ENCODE results near the gene MIEN1. TPM values are rescaled to one million over a fixed set of nuclear protein-coding genes. Genes with fewer than 3 reads are reported as not detected.
"Not testable (repeated sequence)": the region's sequence is repeated elsewhere in the genome, so short reads cannot be mapped to it uniquely, and the experiment has no call there.

MIEN1 gene
- total RNA-seq, 1 experiment from 2014 or later = 72.4 TPM

DNA sequence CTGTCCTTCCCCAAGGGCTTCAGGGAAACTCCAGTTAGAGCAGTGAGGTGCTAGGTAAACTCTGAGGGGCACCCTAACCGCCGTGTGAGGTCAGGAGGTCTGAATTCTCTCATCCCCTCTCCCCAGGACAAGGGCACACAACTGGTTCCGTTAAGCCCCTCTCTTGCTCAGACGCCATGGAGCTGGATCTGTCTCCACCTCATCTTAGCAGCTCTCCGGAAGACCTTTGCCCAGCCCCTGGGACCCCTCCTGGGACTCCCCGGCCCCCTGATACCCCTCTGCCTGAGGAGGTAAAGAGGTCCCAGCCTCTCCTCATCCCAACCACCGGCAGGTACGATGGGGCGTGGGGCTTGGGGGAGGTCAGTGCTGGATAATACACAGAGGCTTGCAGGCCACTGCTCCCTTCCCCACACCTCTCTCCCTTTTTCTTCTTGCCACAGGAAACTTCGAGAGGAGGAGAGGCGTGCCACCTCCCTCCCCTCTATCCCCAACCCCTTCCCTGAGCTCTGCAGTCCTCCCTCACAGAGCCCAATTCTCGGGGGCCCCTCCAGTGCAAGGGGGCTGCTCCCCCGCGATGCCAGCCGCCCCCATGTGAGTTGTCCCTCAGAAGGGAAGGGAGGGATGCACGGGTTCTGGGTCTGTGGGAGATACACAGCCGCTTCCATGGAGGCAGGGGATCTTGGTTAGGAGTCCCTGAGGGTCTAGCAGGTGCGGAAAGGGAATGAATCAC lies 12.0 kb upstream of the MIEN1 start:
- DNase-seq (ENCODE audit: extremely low read depth, low read depth) = no peak

DNA sequence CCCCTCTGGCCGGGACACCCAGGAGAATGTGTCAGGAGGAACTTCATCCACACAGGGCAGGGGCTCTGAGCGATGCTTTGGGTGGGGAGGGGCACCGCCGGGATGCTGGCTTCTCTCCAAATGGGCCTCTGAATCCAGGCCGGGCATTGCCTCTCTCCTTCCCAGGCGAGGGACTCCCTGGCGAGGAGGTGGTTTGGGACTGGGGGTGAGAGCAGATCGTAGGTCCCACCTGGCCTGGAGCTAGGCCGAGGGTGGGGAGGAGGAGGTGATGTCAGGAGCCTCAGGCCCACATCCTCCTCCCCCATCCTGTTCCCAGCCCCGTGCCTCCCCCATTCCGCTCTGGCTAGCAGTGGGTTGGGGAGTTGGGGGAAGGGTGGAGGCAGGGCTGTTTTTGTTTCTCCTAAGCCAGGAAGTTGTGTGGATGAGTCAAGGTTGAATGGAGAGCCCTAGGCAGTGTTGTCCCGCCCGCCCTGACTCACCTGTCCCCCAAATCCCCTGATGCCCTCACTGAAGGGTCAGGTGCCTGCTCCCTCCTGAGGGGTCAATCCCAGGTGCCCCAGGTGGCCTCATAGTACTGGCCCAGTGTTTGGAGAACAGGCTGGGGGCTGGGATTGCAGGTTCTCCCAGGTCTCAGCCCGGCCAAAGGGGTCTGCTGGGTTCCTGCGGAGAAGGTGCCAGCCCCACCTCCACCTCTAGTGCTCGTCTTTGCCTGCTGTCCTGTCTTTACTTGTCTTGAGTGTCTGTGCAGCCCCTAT lies 10.2 kb upstream of the MIEN1 start:
- no peak for DNase-seq (ENCODE audit: extremely low read depth, low read depth)

DNA sequence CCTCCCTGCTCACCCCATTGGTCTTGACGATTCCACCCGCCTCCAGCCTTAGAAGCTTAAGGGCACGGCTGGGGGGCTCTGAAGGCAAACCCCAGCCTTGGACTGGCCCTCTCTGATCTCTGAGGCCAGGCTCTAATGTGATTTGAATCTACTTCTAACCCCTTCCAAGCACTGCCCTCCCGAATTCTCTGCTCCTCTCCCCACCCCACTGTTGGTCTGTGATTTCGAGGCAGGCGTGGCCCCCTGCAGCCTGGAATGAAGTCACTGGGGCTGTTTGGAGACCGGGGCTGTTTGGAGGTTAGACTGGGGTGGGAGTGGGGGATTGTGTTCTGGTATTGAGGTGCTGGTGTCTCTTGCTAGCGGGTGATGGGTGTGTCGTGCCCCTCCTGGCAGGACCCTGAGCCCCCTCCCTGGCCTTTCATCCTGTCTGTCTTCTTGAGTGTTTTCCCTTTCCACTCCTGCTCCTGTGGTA lies 9.6 kb upstream of the MIEN1 start:
- no peak for DNase-seq (ENCODE audit: extremely low read depth, low read depth)

DNA sequence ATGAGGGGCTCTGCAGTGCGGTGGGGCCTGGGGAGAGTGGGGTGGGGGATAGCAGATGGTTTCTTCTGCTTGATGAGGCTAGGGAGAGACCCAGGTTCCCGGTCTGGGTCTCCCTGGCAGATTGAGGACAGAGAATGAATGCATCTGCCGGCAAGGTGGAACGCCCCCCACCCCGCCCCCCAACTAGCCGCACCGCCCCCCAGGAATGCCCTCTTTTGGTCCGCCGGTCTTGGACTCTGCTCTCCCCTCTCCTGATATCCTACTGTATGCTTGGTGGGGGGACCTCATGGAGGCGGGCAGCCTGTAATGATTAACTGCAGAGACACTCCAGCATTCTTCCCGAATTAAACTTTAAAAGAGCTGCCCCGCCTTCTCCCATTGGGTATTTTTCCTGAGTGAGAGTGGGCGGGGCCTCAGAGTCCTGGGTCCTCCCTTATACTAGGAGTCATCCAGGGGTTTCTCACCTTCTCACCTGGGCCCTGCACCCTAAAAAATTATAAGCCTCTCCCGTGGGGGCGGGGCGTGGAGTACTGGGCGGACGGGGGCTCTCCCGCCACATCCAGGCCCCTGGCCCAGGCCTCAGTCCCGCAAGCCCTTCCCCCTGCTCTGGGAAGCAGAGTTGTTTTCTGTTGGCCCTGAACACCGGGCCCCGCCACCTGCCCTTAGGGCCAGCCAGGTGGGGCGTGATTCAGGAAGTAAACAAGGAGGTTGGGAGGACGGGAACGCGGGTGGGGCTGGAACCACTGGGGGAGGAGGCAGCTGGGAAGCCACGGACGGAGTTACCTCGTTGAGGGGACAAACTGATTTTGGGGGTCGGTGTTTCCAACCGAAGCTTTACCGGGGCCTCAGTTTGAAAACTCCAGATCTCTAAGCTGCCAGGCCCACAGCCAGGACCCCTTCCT lies 8.9 kb upstream of the MIEN1 start:
- no peak for DNase-seq (ENCODE audit: extremely low read depth, low read depth)

DNA sequence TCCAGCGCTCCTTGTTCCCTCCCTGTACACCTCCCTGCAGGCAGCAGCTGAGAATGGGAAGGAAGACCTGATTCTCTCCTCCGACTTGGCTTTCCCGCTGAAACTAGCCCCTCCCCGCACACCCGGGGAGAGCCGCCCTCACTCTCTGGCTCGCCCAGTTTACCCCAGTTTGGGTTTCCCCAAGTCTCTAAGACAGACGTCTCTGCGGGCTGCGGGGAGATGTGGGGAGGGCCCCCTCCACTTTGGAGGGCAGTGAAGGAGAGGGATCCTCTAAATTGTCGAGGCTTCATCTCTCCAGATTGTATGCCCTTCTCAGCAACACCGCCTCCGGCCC lies 8.2 kb upstream of the MIEN1 start:
- no peak for DNase-seq (ENCODE audit: extremely low read depth, low read depth)

DNA sequence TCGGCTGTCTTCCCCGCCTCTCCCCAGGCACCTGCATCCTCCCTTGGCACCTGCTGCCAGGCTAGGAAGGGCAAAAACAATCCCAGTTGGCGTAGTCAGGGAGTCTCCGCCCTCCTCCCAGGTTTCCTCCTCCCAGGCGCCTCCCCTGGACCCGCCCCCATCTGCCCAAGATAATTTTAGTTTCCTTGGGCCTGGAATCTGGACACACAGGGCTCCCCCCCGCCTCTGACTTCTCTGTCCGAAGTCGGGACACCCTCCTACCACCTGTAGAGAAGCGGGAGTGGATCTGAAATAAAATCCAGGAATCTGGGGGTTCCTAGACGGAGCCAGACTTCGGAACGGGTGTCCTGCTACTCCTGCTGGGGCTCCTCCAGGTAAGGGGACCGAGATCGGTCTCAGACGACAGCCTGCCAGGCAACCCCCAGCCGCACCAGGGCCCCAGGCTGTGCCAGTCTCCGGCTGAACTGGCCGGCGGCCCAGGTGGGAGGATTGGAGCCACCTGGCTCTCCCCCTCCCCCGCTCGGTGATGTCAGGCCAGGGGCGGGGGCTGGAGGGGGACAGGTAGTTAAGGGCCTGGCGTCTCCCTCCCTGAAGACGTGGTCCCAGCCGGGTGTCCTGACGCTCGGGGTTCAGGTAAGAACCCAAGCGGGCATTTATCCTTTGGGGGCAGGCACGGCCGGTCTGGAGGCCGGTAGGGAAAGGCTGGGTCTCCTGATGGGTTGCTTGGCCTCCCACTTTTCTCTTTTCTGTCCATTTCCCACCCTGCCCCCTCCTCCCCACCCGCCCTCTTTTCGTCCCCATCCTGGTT lies 7.6 kb upstream of the MIEN1 start, which contains the start of gene GRB7:
Gene GRB7, plus strand, starts transcription at position 179 of the 808 bp plus-strand sequence. CDS start 4,364 bp downstream, outside the sequence.
- DNase-seq (ENCODE audit: extremely low read depth, low read depth) = no peak

DNA sequence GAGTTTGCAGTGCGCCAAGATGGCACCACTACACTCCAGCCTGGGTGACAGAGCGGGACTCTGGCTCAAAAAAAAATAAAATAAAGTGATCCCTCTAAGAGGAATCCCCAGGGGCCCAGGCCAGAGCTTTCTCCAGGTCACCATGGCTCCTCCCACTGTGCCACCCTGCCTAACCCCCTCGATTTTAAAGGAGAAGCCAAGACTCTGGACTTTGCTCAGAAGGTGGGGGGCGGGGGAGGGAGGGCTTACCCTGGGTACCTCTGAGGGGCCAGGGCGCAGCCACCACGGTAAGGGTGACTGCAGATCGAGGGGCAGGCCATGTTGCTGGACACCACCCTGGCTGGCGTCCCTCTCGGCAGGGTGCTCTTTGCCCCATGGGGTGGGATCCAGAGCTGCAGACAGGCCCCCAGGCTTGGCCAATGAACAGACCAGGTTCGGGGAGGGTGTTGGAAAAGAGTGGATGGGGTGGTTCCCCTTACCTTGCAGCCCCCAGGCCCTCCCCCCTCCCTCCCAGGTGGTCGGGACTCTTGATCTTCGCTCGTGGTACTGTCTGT lies 7.0 kb upstream of the MIEN1 start:
- no peak for DNase-seq (ENCODE audit: extremely low read depth, low read depth)

DNA sequence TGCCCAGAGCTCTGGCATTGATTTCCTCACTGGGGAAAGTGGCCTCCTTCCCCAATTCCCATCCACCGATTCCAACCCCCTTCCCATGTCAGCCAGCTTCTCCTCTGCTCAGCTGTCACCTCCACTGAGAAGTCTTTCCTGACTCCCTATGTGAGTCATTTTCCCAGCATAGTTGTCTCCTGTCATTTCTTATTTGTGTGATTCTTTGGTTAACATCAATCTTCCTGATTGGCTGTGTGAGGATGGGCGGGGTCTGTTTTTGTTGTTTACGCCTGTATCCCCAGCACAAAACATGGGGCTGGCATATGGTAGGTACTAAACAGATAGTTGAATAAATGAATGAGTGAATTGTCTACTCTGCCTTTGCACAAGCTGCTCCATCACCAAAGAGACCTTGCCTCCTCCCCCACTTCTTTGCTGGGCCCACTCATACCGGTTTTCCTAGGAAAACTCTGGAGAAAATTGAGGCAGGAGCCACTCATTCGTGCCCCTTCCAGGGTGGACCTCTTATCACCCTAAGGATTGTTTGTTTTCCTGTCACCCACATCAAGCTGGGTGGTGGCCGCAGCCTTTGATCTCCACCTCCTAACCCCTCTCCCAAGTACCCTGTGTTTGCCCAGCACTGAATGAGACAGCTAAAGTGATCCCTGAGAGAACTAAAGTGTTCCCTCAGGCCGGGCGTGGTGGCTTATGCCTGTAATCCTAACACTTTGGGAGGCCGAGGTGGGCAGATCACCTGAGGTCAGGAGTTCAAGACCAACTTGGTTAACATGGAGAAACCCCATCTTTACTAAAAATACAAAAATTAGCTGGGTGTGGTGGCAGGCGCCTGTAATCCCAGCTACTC lies 6.2 kb upstream of the MIEN1 start:
- no peak for DNase-seq (ENCODE audit: extremely low read depth, low read depth)

DNA sequence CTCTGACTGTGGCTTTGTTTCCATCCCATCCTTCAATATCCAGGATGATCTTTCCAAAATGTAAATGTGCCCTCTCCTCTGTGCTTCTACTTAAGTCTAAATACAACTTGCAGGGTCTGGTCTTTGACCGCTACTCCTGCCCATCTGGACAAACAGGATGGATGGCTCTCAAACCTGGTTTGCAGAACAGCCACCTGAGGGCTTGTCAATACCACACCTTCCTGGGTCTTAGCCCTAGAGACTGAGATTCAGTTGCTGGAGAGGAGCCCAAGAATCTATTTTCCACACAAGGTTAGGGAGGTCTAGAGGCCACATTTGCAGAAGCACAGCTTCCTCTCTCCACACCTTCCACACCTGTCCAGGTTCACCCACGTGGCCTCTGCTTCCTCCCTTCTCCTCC lies 5.5 kb upstream of the MIEN1 start:
- no peak for DNase-seq (ENCODE audit: extremely low read depth, low read depth)

DNA sequence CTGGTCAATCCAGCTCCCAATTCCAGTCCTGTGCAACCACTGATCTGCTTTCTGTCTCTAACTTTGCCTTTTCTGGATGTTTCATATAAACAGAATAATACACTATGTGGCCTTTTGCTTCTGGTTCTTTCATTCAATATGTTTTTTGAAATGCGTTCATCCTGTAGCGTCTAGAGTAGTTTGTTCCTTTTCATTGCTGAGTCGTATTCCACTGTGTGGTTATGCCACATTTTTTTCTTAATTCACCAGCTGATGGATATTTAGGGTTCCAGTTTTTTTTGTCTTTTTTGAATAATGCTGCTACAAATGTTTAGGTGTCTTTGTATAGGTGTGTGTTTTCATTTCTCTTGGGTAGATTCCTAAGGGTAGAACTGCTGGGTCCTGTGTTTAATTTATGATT lies 2.3 kb upstream of the MIEN1 start:
- DNase-seq (ENCODE audit: extremely low read depth, low read depth) = no peak

DNA sequence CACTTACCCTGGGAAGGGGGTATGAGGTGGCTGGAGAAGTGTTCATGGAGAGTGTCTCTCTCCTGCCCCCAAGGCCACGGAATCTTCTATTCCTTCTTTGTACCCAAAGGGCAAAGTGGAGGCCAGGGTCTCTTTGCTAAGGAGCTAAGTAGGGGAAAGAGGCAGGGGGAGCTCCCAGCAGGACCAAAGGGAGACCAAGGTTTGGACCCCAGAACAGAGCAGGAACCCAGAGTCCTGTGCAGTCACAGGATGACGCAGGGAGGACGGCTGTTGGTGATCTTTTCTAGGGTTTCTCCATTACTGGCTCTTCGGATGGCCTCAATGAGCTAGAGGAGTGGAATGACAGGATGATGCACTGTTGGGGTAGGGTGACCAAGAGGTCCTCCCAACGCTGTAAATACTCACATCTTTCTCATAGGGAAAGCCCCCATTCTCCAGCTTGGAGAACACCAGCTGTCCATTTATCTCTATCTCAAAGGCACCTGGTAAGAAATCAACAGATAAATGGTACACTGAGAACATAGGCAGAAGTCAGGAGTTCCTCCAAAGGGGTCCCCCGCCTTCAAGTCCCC lies 966 bp downstream of the MIEN1 start:
- DNase-seq (ENCODE audit: extremely low read depth, low read depth) = no peak

DNA sequence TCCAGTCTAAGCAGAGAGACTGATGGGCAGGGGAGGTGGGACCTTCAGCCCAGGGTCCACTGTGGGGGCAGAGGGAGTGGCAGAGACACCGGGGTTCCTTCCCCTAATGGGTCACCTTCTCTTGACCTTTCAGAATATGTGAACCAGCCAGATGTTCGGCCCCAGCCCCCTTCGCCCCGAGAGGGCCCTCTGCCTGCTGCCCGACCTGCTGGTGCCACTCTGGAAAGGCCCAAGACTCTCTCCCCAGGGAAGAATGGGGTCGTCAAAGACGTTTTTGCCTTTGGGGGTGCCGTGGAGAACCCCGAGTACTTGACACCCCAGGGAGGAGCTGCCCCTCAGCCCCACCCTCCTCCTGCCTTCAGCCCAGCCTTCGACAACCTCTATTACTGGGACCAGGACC lies 2.8 kb downstream of the MIEN1 start:
- DNase-seq (ENCODE audit: extremely low read depth, low read depth) = no peak

DNA sequence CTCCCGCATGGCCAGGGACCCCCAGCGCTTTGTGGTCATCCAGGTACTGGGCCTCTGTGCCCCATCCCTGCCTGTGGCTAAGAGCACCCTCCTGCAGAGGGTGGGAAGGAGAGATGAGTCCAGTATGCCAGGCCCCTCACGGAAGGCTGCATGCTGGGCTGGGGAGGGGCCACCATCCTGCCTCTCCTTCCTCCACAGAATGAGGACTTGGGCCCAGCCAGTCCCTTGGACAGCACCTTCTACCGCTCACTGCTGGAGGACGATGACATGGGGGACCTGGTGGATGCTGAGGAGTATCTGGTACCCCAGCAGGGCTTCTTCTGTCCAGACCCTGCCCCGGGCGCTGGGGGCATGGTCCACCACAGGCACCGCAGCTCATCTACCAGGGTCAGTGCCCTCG lies 3.7 kb downstream of the MIEN1 start:
- DNase-seq (ENCODE audit: extremely low read depth, low read depth) = no peak

DNA sequence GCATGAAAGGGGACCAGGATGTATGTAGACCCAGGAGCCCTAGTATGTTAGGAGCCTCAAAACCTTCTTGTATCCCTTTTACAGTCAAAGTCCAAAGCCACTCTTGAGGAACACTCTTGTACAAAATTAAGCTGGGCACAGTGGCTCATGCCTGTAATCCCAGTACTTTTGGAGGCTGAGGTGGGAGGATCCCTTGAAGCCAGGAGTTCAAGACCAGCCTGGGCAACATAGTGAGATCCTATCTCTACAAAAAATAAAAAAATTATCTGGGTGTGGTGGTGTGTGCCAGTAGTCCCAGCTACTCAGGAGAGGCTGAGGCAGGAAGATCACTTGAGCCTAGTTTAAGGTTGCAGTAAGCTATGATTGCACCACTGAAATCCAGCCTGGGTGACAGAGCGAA lies 4.4 kb downstream of the MIEN1 start:
- DNase-seq (ENCODE audit: extremely low read depth, low read depth) = not testable (repeated sequence)

DNA sequence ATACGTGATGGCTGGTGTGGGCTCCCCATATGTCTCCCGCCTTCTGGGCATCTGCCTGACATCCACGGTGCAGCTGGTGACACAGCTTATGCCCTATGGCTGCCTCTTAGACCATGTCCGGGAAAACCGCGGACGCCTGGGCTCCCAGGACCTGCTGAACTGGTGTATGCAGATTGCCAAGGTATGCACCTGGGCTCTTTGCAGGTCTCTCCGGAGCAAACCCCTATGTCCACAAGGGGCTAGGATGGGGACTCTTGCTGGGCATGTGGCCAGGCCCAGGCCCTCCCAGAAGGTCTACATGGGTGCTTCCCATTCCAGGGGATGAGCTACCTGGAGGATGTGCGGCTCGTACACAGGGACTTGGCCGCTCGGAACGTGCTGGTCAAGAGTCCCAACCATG lies 5.6 kb downstream of the MIEN1 start:
- no peak for DNase-seq (ENCODE audit: extremely low read depth, low read depth)

DNA sequence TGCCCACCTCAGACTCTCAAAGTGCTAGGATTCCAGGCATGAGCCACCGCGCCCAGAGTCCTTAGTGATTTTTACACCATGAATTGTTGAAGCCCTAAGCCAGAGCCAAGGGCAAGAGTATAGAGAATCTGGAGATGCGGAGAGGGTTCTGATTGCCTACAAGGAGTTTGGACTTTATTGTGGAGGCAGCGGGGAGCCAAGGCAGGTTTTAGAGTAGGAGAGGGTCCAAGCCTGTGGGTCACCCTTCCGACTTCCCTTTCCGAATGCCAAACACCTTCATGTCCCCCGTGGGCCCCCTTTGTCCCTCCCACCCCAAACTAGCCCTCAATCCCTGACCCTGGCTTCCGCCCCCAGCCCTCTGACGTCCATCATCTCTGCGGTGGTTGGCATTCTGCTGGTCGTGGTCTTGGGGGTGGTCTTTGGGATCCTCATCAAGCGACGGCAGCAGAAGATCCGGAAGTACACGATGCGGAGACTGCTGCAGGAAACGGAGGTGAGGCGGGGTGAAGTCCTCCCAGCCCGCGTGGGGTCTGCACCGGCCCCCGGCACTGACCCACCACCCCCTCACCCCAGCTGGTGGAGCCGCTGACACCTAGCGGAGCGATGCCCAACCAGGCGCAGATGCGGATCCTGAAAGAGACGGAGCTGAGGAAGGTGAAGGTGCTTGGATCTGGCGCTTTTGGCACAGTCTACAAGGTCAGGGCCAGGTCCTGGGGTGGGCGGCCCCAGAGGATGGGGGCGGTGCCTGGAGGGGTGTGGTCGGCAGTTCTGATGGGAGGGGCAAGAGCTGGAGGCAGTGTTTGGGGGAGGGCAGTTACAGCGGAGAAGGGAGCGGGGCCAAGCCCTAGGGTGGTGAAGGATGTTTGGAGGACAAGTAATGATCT lies 7.1 kb downstream of the MIEN1 start:
- no peak for DNase-seq (ENCODE audit: extremely low read depth, low read depth)

DNA sequence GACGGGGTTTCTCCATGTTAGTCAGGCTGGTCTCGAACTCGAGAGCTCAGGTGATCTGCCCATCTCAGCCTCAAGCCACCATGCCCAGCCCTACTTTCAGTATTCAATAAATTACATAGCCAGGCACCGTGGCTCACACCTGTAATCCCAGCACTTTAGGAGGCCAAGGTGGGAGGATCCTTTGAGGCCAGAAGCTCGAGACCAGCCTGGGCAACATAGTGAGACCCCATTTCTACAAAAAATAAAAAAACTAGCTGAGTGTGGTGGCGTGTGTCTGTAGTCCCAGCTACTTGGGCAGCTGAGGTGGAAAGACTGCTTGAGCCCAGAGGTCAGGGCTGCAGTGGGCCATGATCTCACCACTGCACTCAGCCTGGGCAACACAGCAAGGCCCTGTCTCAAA lies 8.2 kb downstream of the MIEN1 start:
- DNase-seq (ENCODE audit: extremely low read depth, low read depth) = no peak
